HepG2 (cell line): ENCODE data around the gene ADGRD1.

Source experiments
- EED ChIP-seq: sonication (generic); formaldehyde crosslinking; IDR thresholded peaks from 2 replicates; pipeline ENCODE4 v1.5.0; 2020; ENCODE audit warnings: mild to moderate bottlenecking, missing genetic modification reagents
- EP300 ChIP-seq, 3 experiments: sonication (generic) in 1 of 3; formaldehyde crosslinking in 1 of 3; IDR thresholded peaks; 2 replicates each; pipeline versions ENCODE4 v1.5.1 to v1.6.1; 2011 to 2020; ENCODE audit warnings: low read depth in 2 of 3, low read length in 2 of 3, borderline replicate concordance in 1 of 3, improper control_type of control experiment in 1 of 3, mild to moderate bottlenecking in 1 of 3, missing genetic modification reagents in 1 of 3, moderate library complexity in 1 of 3
- FOXK2 ChIP-seq: fragments of 450-650 bp; IDR thresholded peaks from 2 replicates; pipeline ENCODE4 v1.6.1; 2016
- JARID2 ChIP-seq: sonication (generic); formaldehyde crosslinking; IDR thresholded peaks from 2 replicates; pipeline ENCODE4 v1.8.1; 2023; ENCODE audit warnings: missing genetic modification reagents, inconsistent platforms; ENCODE audit not compliant: insufficient replicate concordance
- KDM4B ChIP-seq: sonication (generic); formaldehyde crosslinking; IDR thresholded peaks from 2 replicates; pipeline ENCODE4 v1.4.0; 2020; ENCODE audit warnings: missing genetic modification reagents
- POLR2A ChIP-seq, 2 experiments: IDR thresholded peaks; 2 replicates each; pipeline ENCODE4 v1.6.1; 2011; ENCODE audit warnings: low read depth in 2 of 2, low read length in 2 of 2, mild to moderate bottlenecking in 1 of 2, moderate library complexity in 1 of 2; ENCODE audit not compliant: insufficient read depth in 1 of 2
- ZNF274 ChIP-seq: sonication (generic); formaldehyde crosslinking; IDR thresholded peaks from 2 replicates; pipeline ENCODE4 v1.5.1; 2020; ENCODE audit warnings: mild to moderate bottlenecking, missing genetic modification reagents
- TF ChIP-seq, protein P1 (sequence below): sonication (generic); formaldehyde crosslinking; IDR thresholded peaks from 2 replicates; pipeline ENCODE4 v1.8.0; 2022; ENCODE audit warnings: missing genetic modification reagents, mild to moderate bottlenecking, borderline replicate concordance
- TF ChIP-seq, protein P2 (sequence below): sonication (generic); formaldehyde crosslinking; IDR thresholded peaks from 2 replicates; pipeline ENCODE4 v1.5.0; 2020; ENCODE audit warnings: mild to moderate bottlenecking, missing genetic modification reagents, moderate library complexity
- TF ChIP-seq, protein P3 (sequence below): sonication (generic); formaldehyde crosslinking; conservative IDR thresholded peaks from 2 replicates; pipeline ENCODE4 v1.4.0; 2020; ENCODE audit warnings: missing genetic modification reagents
- TF ChIP-seq, protein P4 (sequence below): sonication (generic); formaldehyde crosslinking; IDR thresholded peaks from 2 replicates; pipeline ENCODE4 v1.8.1; 2023; ENCODE audit warnings: missing genetic modification reagents, inconsistent platforms, borderline replicate concordance
- TF ChIP-seq, protein P5 (sequence below), 2 experiments: sonication (generic) in 1 of 2; formaldehyde crosslinking in 1 of 2; IDR thresholded peaks; 2 replicates each; pipeline versions ENCODE4 v1.5.1 to v1.6.1; 2011 to 2020; ENCODE audit warnings: borderline replicate concordance in 1 of 2, low read depth in 1 of 2, low read length in 1 of 2, mild to moderate bottlenecking in 1 of 2, missing genetic modification reagents in 1 of 2, moderate library complexity in 1 of 2

DNA sequence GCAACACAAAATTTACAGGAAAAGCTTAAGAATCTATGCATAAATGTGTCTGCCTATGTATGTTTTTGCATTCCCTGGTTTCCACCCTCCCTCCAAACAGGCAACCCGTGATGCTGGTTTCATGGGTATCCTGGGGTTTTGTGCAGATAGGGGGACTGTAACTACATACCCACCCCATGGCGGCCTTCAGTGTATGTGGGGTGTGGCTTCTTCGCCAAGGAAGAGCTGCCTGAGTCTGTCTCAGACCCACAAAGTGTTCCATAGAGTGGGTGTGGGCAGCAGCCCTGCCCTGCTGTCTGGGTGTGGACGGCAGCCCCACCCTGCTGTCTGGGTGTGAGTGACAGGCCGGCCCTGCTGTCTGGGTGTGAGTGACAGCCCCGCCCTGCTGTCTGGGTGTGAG lies 174.8 kb downstream of the ADGRD1 start:
- TF ChIP-seq KDM4B (no peak), JARID2 (no peak), EED (no peak), POLR2A (IDR thresholded peaks at IDR 0.05; ENCODE audit: insufficient read depth in 1 of 2, low read depth in 2 of 2, low read length in 2 of 2) (no peak), FOXK2 (no peak), ZNF274 (CRISPR knock-in tag) (no peak), EP300 (IDR thresholded peaks at IDR 0.05; ENCODE audit: low read depth in 2 of 2, low read length in 2 of 2) (no peak), EP300 (CRISPR knock-in tag; IDR thresholded peaks at IDR 0.05; ENCODE audit: borderline replicate concordance) (no peak)
- TF ChIP-seq, protein P1, sequence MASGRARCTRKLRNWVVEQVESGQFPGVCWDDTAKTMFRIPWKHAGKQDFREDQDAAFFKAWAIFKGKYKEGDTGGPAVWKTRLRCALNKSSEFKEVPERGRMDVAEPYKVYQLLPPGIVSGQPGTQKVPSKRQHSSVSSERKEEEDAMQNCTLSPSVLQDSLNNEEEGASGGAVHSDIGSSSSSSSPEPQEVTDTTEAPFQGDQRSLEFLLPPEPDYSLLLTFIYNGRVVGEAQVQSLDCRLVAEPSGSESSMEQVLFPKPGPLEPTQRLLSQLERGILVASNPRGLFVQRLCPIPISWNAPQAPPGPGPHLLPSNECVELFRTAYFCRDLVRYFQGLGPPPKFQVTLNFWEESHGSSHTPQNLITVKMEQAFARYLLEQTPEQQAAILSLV (CRISPR knock-in tag): no peak
- TF ChIP-seq, protein P2, sequence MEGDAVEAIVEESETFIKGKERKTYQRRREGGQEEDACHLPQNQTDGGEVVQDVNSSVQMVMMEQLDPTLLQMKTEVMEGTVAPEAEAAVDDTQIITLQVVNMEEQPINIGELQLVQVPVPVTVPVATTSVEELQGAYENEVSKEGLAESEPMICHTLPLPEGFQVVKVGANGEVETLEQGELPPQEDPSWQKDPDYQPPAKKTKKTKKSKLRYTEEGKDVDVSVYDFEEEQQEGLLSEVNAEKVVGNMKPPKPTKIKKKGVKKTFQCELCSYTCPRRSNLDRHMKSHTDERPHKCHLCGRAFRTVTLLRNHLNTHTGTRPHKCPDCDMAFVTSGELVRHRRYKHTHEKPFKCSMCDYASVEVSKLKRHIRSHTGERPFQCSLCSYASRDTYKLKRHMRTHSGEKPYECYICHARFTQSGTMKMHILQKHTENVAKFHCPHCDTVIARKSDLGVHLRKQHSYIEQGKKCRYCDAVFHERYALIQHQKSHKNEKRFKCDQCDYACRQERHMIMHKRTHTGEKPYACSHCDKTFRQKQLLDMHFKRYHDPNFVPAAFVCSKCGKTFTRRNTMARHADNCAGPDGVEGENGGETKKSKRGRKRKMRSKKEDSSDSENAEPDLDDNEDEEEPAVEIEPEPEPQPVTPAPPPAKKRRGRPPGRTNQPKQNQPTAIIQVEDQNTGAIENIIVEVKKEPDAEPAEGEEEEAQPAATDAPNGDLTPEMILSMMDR (CRISPR knock-in tag): no peak
- TF ChIP-seq, protein P3, sequence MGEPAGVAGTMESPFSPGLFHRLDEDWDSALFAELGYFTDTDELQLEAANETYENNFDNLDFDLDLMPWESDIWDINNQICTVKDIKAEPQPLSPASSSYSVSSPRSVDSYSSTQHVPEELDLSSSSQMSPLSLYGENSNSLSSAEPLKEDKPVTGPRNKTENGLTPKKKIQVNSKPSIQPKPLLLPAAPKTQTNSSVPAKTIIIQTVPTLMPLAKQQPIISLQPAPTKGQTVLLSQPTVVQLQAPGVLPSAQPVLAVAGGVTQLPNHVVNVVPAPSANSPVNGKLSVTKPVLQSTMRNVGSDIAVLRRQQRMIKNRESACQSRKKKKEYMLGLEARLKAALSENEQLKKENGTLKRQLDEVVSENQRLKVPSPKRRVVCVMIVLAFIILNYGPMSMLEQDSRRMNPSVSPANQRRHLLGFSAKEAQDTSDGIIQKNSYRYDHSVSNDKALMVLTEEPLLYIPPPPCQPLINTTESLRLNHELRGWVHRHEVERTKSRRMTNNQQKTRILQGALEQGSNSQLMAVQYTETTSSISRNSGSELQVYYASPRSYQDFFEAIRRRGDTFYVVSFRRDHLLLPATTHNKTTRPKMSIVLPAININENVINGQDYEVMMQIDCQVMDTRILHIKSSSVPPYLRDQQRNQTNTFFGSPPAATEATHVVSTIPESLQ: no peak
- TF ChIP-seq, protein P4, sequence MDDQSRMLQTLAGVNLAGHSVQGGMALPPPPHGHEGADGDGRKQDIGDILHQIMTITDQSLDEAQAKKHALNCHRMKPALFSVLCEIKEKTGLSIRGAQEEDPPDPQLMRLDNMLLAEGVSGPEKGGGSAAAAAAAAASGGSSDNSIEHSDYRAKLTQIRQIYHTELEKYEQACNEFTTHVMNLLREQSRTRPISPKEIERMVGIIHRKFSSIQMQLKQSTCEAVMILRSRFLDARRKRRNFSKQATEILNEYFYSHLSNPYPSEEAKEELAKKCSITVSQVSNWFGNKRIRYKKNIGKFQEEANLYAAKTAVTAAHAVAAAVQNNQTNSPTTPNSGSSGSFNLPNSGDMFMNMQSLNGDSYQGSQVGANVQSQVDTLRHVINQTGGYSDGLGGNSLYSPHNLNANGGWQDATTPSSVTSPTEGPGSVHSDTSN (CRISPR knock-in tag): no peak
- TF ChIP-seq, protein P5, sequence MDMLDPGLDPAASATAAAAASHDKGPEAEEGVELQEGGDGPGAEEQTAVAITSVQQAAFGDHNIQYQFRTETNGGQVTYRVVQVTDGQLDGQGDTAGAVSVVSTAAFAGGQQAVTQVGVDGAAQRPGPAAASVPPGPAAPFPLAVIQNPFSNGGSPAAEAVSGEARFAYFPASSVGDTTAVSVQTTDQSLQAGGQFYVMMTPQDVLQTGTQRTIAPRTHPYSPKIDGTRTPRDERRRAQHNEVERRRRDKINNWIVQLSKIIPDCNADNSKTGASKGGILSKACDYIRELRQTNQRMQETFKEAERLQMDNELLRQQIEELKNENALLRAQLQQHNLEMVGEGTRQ (IDR thresholded peaks at IDR 0.05; ENCODE audit: low read depth, low read length): no peak
- TF ChIP-seq, protein P5 (CRISPR knock-in tag; IDR thresholded peaks at IDR 0.05; ENCODE audit: borderline replicate concordance): no peak
